ENCODE results near the gene TMEM263. TPM values are rescaled to one million over a fixed set of nuclear protein-coding genes. Genes with fewer than 3 reads are reported as not detected.

Gene TMEM263
- total and polyA plus RNA-seq, 2 of the 8 experiments (the other 6 are each of a cell fraction or from before 2014, with no cell fraction given) = 2.9 to 12.3 TPM

Other genes with a start within 250 kb of the TMEM263 start
- gene RIC8B, start 181.2 kb upstream of the TMEM263 start, total RNA-seq (2021; fragmentation: NEBNext Ultra II Directional; extraction: Animal tissue kit (Norgen Biotek cat#: 25700)) = 23.6 and 25.3 TPM in 2 replicates
- gene RIC8B, start 181.2 kb upstream of the TMEM263 start, polyA plus RNA-seq (2011; rRNA removed) = 5.7 and 8.2 TPM in 2 replicates
- 6.2 and 7.1 TPM in 2 replicates for gene MTERF2, start 31.2 kb downstream of the TMEM263 start, total RNA-seq (2021; fragmentation: NEBNext Ultra II Directional; extraction: Animal tissue kit (Norgen Biotek cat#: 25700))
- 2.6 and 2.8 TPM in 2 replicates for gene MTERF2, start 31.2 kb downstream of the TMEM263 start, polyA plus RNA-seq (2011; rRNA removed)
- 25.1 TPM in 2 replicates for gene CRY1, start 137.6 kb downstream of the TMEM263 start, total RNA-seq (2021; fragmentation: NEBNext Ultra II Directional; extraction: Animal tissue kit (Norgen Biotek cat#: 25700))
- gene CRY1, start 137.6 kb downstream of the TMEM263 start, polyA plus RNA-seq (2011; rRNA removed) = 13.6 and 20.4 TPM in 2 replicates

All from H1 (cell line).